SK-N-SH (cell line): ENCODE results near the gene ZNF177. TPM values are rescaled to one million over a fixed set of nuclear protein-coding genes. Genes with fewer than 3 reads are reported as not detected.

Experiments
- CTCF ChIA-PET: fragments of 300-600, 350-600 bp; formaldehyde crosslinking; extraction: SDS; loops from one replicate; lab custom pipeline; 2021; lab: Yijun Ruan, JAX
- POLR2A ChIA-PET: fragments of 350-600 bp; sonication (Branson Sonifier 250); formaldehyde crosslinking; extraction: SDS; loops from one replicate; lab custom pipeline; 2020; ENCODE audit warnings: antibody characterized with exemption, inconsistent platforms; lab: Yijun Ruan, JAX
- DNase-seq: peaks from one replicate; pipeline ENCODE4 v3.0.0; 2012
- H2AFZ ChIP-seq: fragments of 200-600 bp; sonication (generic); 2 replicates; pipeline ENCODE4 v1.8.1; 2016; ENCODE audit warnings: antibody characterized with exemption, mild to moderate bottlenecking, low read depth
- H3F3A ChIP-seq: fragments of 200-600 bp; sonication (generic); replicated peaks from 2 replicates; pipeline ENCODE3; 2016; ENCODE audit warnings: antibody characterized with exemption, mild to moderate bottlenecking; ENCODE audit not compliant: insufficient read depth
- H3K27ac ChIP-seq, 2 experiments: fragments of 200-500 bp in 1 of 2; fragments of 200-600 bp in 1 of 2; sonication (Bioruptor generic) in 1 of 2; sonication (generic), shearing (Covaris generic) in 1 of 2; 2 replicates each; pipeline versions ENCODE4 v1.5.1 to v1.6.1; 2014 to 2016; ENCODE audit warnings: low read depth in 2 of 2, inconsistent platforms in 1 of 2, low read length in 1 of 2, mild to moderate bottlenecking in 1 of 2, mixed read lengths in 1 of 2
- H3K27me3 ChIP-seq: fragments of 200-600 bp; sonication (generic), shearing (Covaris generic); 2 replicates; pipeline ENCODE4 v1.6.1; 2016; ENCODE audit warnings: mixed run types; ENCODE audit not compliant: insufficient read depth
- H3K36me3 ChIP-seq, 2 experiments: fragments of 200-500 bp in 1 of 2; fragments of 200-600 bp in 1 of 2; sonication (Bioruptor generic) in 1 of 2; sonication (generic) in 1 of 2; replicated peaks in 1 of 2; 2 replicates each; pipeline versions ENCODE3 to v1.5.1; 2014 to 2016; ENCODE audit warnings: low read length in 1 of 2, mild to moderate bottlenecking in 1 of 2; ENCODE audit not compliant: insufficient read depth in 2 of 2, control insufficient read depth in 1 of 2
- H3K4me1 ChIP-seq, 2 experiments: fragments of 200-500 bp in 1 of 2; fragments of 200-600 bp in 1 of 2; sonication (Bioruptor generic) in 1 of 2; sonication (generic), shearing (Covaris generic) in 1 of 2; 2 replicates each; pipeline versions ENCODE4 v1.5.1 to v1.6.1; 2014 to 2016; ENCODE audit warnings: low read depth in 1 of 2, low read length in 1 of 2, mixed run types in 1 of 2; ENCODE audit not compliant: insufficient read depth in 2 of 2, control insufficient read depth in 1 of 2
- H3K4me2 ChIP-seq: fragments of 200-600 bp; sonication (generic), shearing (Covaris generic); 2 replicates; pipeline ENCODE4 v1.6.1; 2017; ENCODE audit warnings: mixed run types
- H3K4me3 ChIP-seq, 2 experiments: fragments of 200-500 bp in 1 of 2; fragments of 200-600 bp in 1 of 2; sonication (Bioruptor generic) in 1 of 2; sonication (generic), shearing (Covaris generic) in 1 of 2; 2 replicates each; pipeline versions ENCODE4 v1.5.1 to v1.8.1; 2014 to 2016; ENCODE audit warnings: low read depth in 2 of 2, inconsistent platforms in 1 of 2, low read length in 1 of 2, mild to moderate bottlenecking in 1 of 2, mixed read lengths in 1 of 2, moderate library complexity in 1 of 2
- H3K79me2 ChIP-seq: fragments of 200-600 bp; sonication (generic); 2 replicates; pipeline ENCODE4 v1.8.1; 2017; ENCODE audit warnings: mild to moderate bottlenecking; ENCODE audit not compliant: insufficient read depth
- H3K9ac ChIP-seq: fragments of 200-600 bp; sonication (generic); 2 replicates; pipeline ENCODE4 v1.6.1; 2017; ENCODE audit warnings: mixed run types
- H3K9me2 ChIP-seq: fragments of 200-600 bp; sonication (generic); 2 replicates; pipeline ENCODE4 v1.6.1; 2017; ENCODE audit warnings: mixed run types
- H3K9me3 ChIP-seq: fragments of 200-600 bp; sonication (generic); 2 replicates; pipeline ENCODE4 v1.6.1; 2017; ENCODE audit warnings: mixed run types, mild to moderate bottlenecking, moderate library complexity
- H4K20me1 ChIP-seq: fragments of 200-600 bp; sonication (generic); 2 replicates; pipeline ENCODE4 v1.6.1; 2017; ENCODE audit warnings: mild to moderate bottlenecking, mixed run types; ENCODE audit not compliant: insufficient read depth
- EZH2phosphoT487 ChIP-seq: fragments of 200-600 bp; sonication (generic); IDR thresholded peaks from 2 replicates; pipeline ENCODE4 v1.6.1; 2017; ENCODE audit warnings: low read depth, mixed run types, mild to moderate bottlenecking, antibody characterized with exemption, moderate library complexity, borderline replicate concordance
- NRF1 ChIP-seq: IDR thresholded peaks from 2 replicates; pipeline ENCODE4 v1.6.1; 2012; ENCODE audit warnings: low read depth, mild to moderate bottlenecking, low read length
- POLR2AphosphoS5 ChIP-seq: IDR thresholded peaks from 2 replicates; pipeline ENCODE4 v1.6.1; 2012; ENCODE audit warnings: low read depth, low read length
- RAD21 ChIP-seq: IDR thresholded peaks from 2 replicates; pipeline ENCODE4 v1.6.1; 2012; ENCODE audit warnings: mild to moderate bottlenecking, low read length
- REST ChIP-seq: IDR thresholded peaks from 2 replicates; pipeline ENCODE4 v1.6.1; 2012; ENCODE audit warnings: mild to moderate bottlenecking, low read depth, low read length, moderate library complexity
- RFX5 ChIP-seq: IDR thresholded peaks from 2 replicates; pipeline ENCODE4 v1.6.1; 2012; ENCODE audit warnings: mild to moderate bottlenecking, improper control_type of control experiment, low read length
- YY1 ChIP-seq: IDR thresholded peaks from 2 replicates; pipeline ENCODE4 v1.4.0; 2012; ENCODE audit warnings: low read depth, mild to moderate bottlenecking
- WGBS: methylation state at CpG from one replicate; pipeline ENCODE4 v1.1.6; 2017; ENCODE audit warnings: low lambda C conversion rate; 5-methylcytosine and 5-hydroxymethylcytosine counted together
- polyA plus RNA-seq, 3 experiments: library from polyadenylated mRNA; depleted of rRNA; stranded (reverse); fragments of >200 nt; gene quantifications; 2 replicates each; pipeline ENCODE4 v1.2.3, GENCODE V29; 2012

Gene ZNF177
- polyA plus RNA-seq, 1 of the 3 experiments (the other 2 are of a cell fraction), result 2.6 TPM

DNA sequence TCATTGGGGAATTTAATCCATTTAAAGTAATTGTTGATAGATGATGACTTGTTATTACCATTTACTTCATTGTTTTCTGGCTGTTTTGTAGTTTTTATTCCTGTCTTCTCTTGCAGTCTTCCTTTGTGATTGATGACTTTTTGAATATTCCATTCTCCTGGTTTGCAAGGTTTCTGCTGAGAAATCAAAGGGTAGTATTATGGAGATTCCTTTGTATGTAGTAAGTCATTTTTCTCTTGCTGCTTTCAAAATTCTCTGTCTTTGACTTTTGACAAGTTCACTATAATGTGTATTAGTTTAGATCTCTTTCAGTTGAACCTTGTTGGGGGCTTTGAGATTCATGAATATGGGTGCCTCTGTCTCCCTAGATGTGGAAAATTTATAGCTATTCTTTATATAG is 32.8 kb upstream of the ZNF177 start:
- Histone ChIP-seq H3K79me2 (peaks cover 71% of the 10 kb centered on the region), H3K4me1 (no peaks in the 10 kb centered on the region), H3K9me3 (peaks cover 53% of the 10 kb centered on the region), H3F3A (no peaks in the 10 kb centered on the region), H4K20me1 (no peaks in the 10 kb centered on the region), H2AFZ (no peak overlapping the region), H3K4me2 (no peak overlapping the region), H3K4me3 (no peak overlapping the region), H3K9me2 (no peaks in the 10 kb centered on the region), H3K9ac (no peak overlapping the region), H3K27ac (no peak overlapping the region), H3K36me3 (peaks cover 26 to 83% of the 10 kb centered on the region in 2 experiments), H3K27me3 (no peaks in the 10 kb centered on the region)
- ChIA-PET CTCF (no interaction called here), POLR2A (no interaction called here)
- TF ChIP-seq REST, result no peak
- TF ChIP-seq RFX5, result no peak
- DNase-seq, result no peak

GRCh38 chr19:9342610-9343304 is 20.1 kb upstream of the ZNF177 start:
- Histone ChIP-seq H3F3A (no peaks in the 10 kb centered on the region), H3K36me3 (peaks cover 35 to 64% of the 10 kb centered on the region in 2 experiments), H3K4me3 (no peak overlapping the region; a peak in 1 of 4 replicates), H3K4me2 (no peak overlapping the region), H3K9me3 (peaks cover 56% of the 10 kb centered on the region), H4K20me1 (no peaks in the 10 kb centered on the region), H3K27ac (no peak overlapping the region), H3K9me2 (no peaks in the 10 kb centered on the region), H3K27me3 (no peaks in the 10 kb centered on the region), H3K4me1 (no peaks in the 10 kb centered on the region), H3K9ac (no peak overlapping the region), H2AFZ (no peak overlapping the region), H3K79me2 (no peaks in the 10 kb centered on the region)
- POLR2A ChIA-PET, result no interaction called here
- TF ChIP-seq YY1, result no peak
- no peak for TF ChIP-seq REST
- TF ChIP-seq RAD21, result no peak
- no peak for TF ChIP-seq NRF1
- TF ChIP-seq RFX5, result no peak
- no peak for TF ChIP-seq EZH2phosphoT487
- TF ChIP-seq POLR2AphosphoS5, result no peak
- CTCF ChIA-PET, result interaction anchor here (1.1 kb wide), 1 partner anchor 19 kb away, joined by 3 read pairs; the partner anchor contains the start of gene ZNF559
- WGBS, result 97% methylated on average over 6 of the region's 6 CpGs
- DNase-seq, result no peak
